HG02840 (cell line): ENCODE results near the gene FAM83F.
"Not testable (repeated sequence)": the region's sequence is repeated elsewhere in the genome, so short reads cannot be mapped to it uniquely, and the experiment has no call there.

Source experiments
- ATAC-seq: cut with Tn5 transposase; IDR thresholded peaks from one replicate; pipeline ENCODE4 v1.9.1; 2021; ENCODE audit warnings: mild to moderate bottlenecking, moderate library complexity, moderate number of reproducible peaks; ENCODE audit not compliant: unreplicated experiment, low FRiP score

Gene FAM83F

GRCh38 chr22:39994566-39995392, at the start of gene FAM83F:
Gene FAM83F (plus strand): TSS chr22:39994954. CDS start chr22:39995043, 89 bp downstream.
- no peak for ATAC-seq

- ATAC-seq: no peak
Measured at GRCh38 chr22:39946126-39946502, 48.6 kb upstream of the FAM83F start.

- no peak for ATAC-seq
Measured at GRCh38 chr22:39946503-39947219, 48.1 kb upstream of the FAM83F start.

- no peak for ATAC-seq
Measured at GRCh38 chr22:39947220-39948216, 47.2 kb upstream of the FAM83F start.

- no peak for ATAC-seq
Measured at GRCh38 chr22:39949964-39950737, 44.6 kb upstream of the FAM83F start.

- not testable (repeated sequence) for ATAC-seq
Measured at GRCh38 chr22:39951603-39952293, 43.0 kb upstream of the FAM83F start.

- no peak for ATAC-seq
Measured at GRCh38 chr22:39952347-39952746, 42.4 kb upstream of the FAM83F start.

GRCh38 chr22:39953101-39953500, 41.7 kb upstream of the FAM83F start:
- ATAC-seq: no peak

- no peak for ATAC-seq
Measured at GRCh38 chr22:39954584-39955055, 40.1 kb upstream of the FAM83F start.

GRCh38 chr22:39955675-39956074, 39.1 kb upstream of the FAM83F start:
- ATAC-seq: no peak

- ATAC-seq: no peak
Measured at GRCh38 chr22:39956932-39957664, 37.7 kb upstream of the FAM83F start.

- no peak for ATAC-seq
Measured at GRCh38 chr22:39958009-39958711, 36.6 kb upstream of the FAM83F start.

GRCh38 chr22:39958949-39959639, 35.7 kb upstream of the FAM83F start:
- ATAC-seq: no peak

GRCh38 chr22:39959640-39960447, 34.9 kb upstream of the FAM83F start, which contains the start of gene TMA7B:
Gene TMA7B (plus strand): TSS chr22:39960397. CDS start chr22:39964375, 3,978 bp downstream.
- ATAC-seq: no peak

GRCh38 chr22:39960791-39961746, 33.7 kb upstream of the FAM83F start:
- ATAC-seq: no peak
